ENCODE data around the gene LYRM1. TPM values are rescaled to one million over a fixed set of nuclear protein-coding genes. Genes with fewer than 3 reads are reported as not detected.

The LYRM1 gene
- total and polyA plus RNA-seq, 12 donors = 37.4 to 69.4 (median 53.4) TPM

- Histone ChIP-seq H3K36me3 (no peaks in the 10 kb centered on the region), H3K4me3 (no peak overlapping the region), H3K27me3 (no peaks in the 10 kb centered on the region), H3K9me3 (no peaks in the 10 kb centered on the region), H3K27ac (peak overlapping the region in 5 of 10 donors; percentile 0 to 71 (median 37)), H3K4me1 (peaks cover 22 to 97% (median 83%) of the 10 kb centered on the region in 9 donors)
- intact Hi-C loops (cut with DNase I) = no loop called here
- TF ChIP-seq, protein P1, sequence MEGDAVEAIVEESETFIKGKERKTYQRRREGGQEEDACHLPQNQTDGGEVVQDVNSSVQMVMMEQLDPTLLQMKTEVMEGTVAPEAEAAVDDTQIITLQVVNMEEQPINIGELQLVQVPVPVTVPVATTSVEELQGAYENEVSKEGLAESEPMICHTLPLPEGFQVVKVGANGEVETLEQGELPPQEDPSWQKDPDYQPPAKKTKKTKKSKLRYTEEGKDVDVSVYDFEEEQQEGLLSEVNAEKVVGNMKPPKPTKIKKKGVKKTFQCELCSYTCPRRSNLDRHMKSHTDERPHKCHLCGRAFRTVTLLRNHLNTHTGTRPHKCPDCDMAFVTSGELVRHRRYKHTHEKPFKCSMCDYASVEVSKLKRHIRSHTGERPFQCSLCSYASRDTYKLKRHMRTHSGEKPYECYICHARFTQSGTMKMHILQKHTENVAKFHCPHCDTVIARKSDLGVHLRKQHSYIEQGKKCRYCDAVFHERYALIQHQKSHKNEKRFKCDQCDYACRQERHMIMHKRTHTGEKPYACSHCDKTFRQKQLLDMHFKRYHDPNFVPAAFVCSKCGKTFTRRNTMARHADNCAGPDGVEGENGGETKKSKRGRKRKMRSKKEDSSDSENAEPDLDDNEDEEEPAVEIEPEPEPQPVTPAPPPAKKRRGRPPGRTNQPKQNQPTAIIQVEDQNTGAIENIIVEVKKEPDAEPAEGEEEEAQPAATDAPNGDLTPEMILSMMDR (IDR thresholded peaks at IDR 0.05) = no peak
- ATAC-seq (no peak), DNase-seq (no peak)
- WGBS, 2 donors = 35 to 92% methylated on average over 2 of the region's 2 CpGs
Observed at GRCh38 chr16:20871258-20871657, 29.3 kb upstream of the LYRM1 start.

GRCh38 chr16:20871941-20872815, 28.4 kb upstream of the LYRM1 start:
- H3K9me3 ChIP-seq = no peaks in the 10 kb centered on the region
- WGBS, 2 donors = 83% methylated on average over 9 of the region's 9 CpGs
- no peak for DNase-seq
- TF ChIP-seq, protein P1 (IDR thresholded peaks at IDR 0.05) = no peak
- H3K27ac ChIP-seq = peak overlapping the region in 2 of 10 donors; percentile 0 to 71
- H3K36me3 ChIP-seq = no peaks in the 10 kb centered on the region
- no peak overlapping the region for H3K4me3 ChIP-seq
- H3K4me1 ChIP-seq = peaks cover 15 to 89% (median 74%) of the 10 kb centered on the region in 9 donors
- no peak for ATAC-seq
- no peaks in the 10 kb centered on the region for H3K27me3 ChIP-seq
- intact Hi-C loops (cut with DNase I) = no loop called here

GRCh38 chr16:20873331-20873730, 27.2 kb upstream of the LYRM1 start:
- no peaks in the 10 kb centered on the region for H3K36me3 ChIP-seq
- H3K4me3 ChIP-seq = no peak overlapping the region
- DNase-seq = no peak
- peak overlapping the region in 1 of 10 donors; percentile 67 for H3K27ac ChIP-seq
- intact Hi-C loops (cut with DNase I) = no loop called here
- TF ChIP-seq, protein P1 (IDR thresholded peaks at IDR 0.05) = no peak
- WGBS, 2 donors = 92 to 99% methylated on average over 3 of the region's 3 CpGs
- peaks cover 16 to 89% (median 69%) of the 10 kb centered on the region in 9 donors for H3K4me1 ChIP-seq
- ATAC-seq = no peak
- no peaks in the 10 kb centered on the region for H3K9me3 ChIP-seq
- H3K27me3 ChIP-seq = no peaks in the 10 kb centered on the region

GRCh38 chr16:20874088-20874581, 26.4 kb upstream of the LYRM1 start:
- TF ChIP-seq, protein P1 (IDR thresholded peaks at IDR 0.05) = no peak

More at GRCh38 chr16:20874088-20874581, 26.4 kb upstream of the LYRM1 start:
- H3K9me3 ChIP-seq = no peaks in the 10 kb centered on the region
- ATAC-seq (no peak), DNase-seq (no peak)
- H3K4me1 ChIP-seq = peaks cover 16 to 89% (median 69%) of the 10 kb centered on the region in 9 donors
- H3K4me3 ChIP-seq = no peak overlapping the region
- no peaks in the 10 kb centered on the region for H3K36me3 ChIP-seq
- intact Hi-C loops (cut with DNase I) = no loop called here
- H3K27ac ChIP-seq = peak overlapping the region in 1 of 10 donors; percentile 67
- 80% methylated on average over 4 of the region's 4 CpGs for WGBS, 2 donors
- no peaks in the 10 kb centered on the region for H3K27me3 ChIP-seq

All from heart right ventricle (tissue), 16 donors.